Muscle layer of duodenum (tissue), 2 donors: Measurements from ENCODE around the gene TDRKH.

Experiments
- H3K27ac ChIP-seq: one replicate; pipeline ENCODE4 v1.7.0; 2013; ENCODE audit warnings: mild to moderate bottlenecking, low read length
- H3K27me3 ChIP-seq: one replicate; pipeline ENCODE4 v1.7.0; 2013; ENCODE audit warnings: low read depth, mild to moderate bottlenecking, control low read depth, low read length
- H3K36me3 ChIP-seq, 2 donors: one replicate each; pipeline ENCODE4 v1.7.0; 2013; ENCODE audit warnings: low read length in 2 of 2, control low read depth in 1 of 2, mild to moderate bottlenecking in 1 of 2; ENCODE audit not compliant: insufficient read depth in 2 of 2, control insufficient read depth in 1 of 2
- H3K4me1 ChIP-seq, 2 donors: one replicate each; pipeline ENCODE4 v1.7.0; 2013; ENCODE audit warnings: low read length in 2 of 2, mild to moderate bottlenecking in 2 of 2, control low read depth in 1 of 2, moderate library complexity in 1 of 2; ENCODE audit not compliant: insufficient read depth in 2 of 2, control insufficient read depth in 1 of 2
- H3K4me3 ChIP-seq, 2 donors: one replicate each; pipeline ENCODE4 v1.7.0; 2013; ENCODE audit warnings: low read length in 2 of 2, low read depth in 1 of 2, mild to moderate bottlenecking in 1 of 2
- H3K9me3 ChIP-seq, 2 donors: one replicate each; pipeline ENCODE4 v1.7.0; 2013; ENCODE audit warnings: low read length in 2 of 2, control low read depth in 1 of 2, mild to moderate bottlenecking in 1 of 2; ENCODE audit not compliant: control insufficient read depth in 1 of 2
- donor health status: healthy.

TDRKH gene

DNA sequence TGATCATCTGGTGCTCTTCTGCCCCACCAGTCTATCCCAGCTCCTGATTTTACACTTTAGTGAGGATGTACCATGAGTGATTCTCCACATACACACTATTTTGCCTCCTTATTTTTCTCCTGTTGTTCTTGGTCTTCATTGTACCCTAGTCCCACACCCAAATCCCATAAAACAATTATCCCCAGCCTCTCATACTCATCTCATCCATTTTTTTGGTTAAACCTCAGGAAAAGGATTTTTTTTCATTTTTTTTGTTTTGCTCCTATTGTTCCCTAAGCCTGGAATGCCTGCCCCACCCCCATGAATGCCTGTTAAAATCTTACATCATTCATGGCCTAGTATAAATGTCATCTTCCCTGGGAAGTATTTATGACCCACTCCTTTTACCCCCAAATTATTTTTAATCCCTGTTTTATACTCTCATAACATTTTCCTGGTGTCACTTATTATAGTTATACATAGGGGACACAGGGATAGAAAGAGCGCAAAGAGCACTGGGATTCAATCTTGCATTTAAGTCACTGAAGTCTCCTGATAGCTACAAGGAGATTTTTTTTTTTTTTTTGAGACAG is 19.8 kb upstream of the TDRKH start:
- Histone ChIP-seq H3K4me1 (no peaks in the 10 kb centered on the region), H3K4me3 (no peak overlapping the region), H3K27me3 (no peaks in the 10 kb centered on the region), H3K36me3 (no peaks in the 10 kb centered on the region), H3K27ac (no peak overlapping the region), H3K9me3 (no peaks in the 10 kb centered on the region)

DNA sequence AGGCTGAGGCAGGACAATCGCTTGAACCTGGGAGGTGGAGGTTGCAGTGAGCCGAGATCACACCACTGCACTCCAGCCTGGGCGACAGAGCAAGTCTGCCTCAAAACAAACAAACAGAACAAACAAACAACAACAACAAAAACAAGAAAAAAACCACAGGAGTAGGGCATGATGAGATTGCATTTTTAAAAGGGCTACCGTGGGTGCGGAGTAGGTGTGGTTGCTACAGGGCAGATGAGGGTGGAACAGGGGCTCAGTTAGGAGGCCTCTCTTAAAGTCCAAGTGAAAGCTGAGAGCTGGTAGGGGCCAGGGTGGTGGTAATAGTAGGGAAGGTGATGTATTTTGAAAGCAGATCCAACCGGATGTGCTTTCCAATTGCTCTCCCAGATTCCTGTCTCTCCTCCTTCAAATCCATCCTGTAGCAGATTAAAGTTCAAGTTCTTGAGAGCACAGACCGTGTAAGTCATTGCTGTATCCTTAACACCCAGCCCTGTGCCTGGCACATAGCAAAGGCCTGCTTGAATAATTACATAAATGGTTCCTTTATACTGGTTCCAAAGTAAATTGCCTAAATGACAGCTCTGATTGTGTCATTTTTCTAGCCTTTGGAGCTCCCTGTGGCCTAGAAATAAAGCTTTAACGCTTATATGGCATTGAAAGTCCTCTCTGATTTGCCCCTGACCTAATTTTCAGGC is 19.1 kb upstream of the TDRKH start:
- H3K9me3 ChIP-seq: no peaks in the 10 kb centered on the region
- no peak overlapping the region for H3K27ac ChIP-seq
- no peak overlapping the region for H3K4me3 ChIP-seq
- no peaks in the 10 kb centered on the region for H3K27me3 ChIP-seq
- H3K4me1 ChIP-seq: no peaks in the 10 kb centered on the region
- no peaks in the 10 kb centered on the region for H3K36me3 ChIP-seq

DNA sequence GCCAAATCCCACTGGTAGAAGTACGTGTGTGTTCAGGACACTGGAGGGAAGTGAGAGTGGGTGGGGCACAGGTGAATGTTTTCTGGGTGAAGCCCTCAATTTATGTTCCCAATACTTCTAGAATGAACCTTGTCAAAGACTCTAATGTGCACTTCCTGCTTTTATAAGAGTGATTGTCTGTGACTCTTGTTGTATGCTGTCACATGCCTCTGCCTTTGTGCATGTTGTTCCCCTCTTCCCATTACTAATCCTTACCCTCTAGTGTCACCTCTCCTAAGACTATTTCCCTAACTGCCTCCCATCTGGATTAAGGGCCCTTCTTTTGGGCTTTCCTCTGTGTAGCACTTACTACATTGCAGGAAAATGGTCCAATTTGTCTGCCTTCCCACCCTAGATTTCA is 17.5 kb upstream of the TDRKH start:
- H3K27ac ChIP-seq: no peak overlapping the region
- no peaks in the 10 kb centered on the region for H3K36me3 ChIP-seq
- H3K4me1 ChIP-seq: no peaks in the 10 kb centered on the region
- H3K9me3 ChIP-seq: no peaks in the 10 kb centered on the region
- H3K27me3 ChIP-seq: no peaks in the 10 kb centered on the region
- no peak overlapping the region for H3K4me3 ChIP-seq

DNA sequence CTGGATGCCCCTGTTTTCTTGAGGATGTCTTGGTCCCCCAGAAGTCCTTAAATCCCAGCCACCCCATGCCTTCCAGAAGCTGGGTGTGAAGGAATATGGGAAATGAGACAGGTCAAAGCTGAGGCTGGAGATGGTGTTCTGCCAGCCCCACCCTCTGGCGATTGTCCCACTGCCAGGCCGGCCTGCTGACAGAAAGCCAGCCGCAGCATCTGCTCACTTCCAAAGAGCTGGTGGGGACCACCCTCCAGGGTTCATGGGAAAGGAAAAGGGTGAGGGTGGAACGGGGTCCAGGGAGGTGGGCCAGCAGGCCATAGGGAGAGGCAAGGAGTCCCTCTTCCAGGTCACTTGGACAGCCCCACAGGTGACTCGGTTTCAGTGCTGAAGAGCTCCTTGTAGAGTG is 16.8 kb upstream of the TDRKH start:
- Histone ChIP-seq H3K36me3 (no peaks in the 10 kb centered on the region), H3K4me3 (no peak overlapping the region), H3K9me3 (no peaks in the 10 kb centered on the region), H3K27ac (no peak overlapping the region), H3K27me3 (no peaks in the 10 kb centered on the region), H3K4me1 (no peaks in the 10 kb centered on the region)

DNA sequence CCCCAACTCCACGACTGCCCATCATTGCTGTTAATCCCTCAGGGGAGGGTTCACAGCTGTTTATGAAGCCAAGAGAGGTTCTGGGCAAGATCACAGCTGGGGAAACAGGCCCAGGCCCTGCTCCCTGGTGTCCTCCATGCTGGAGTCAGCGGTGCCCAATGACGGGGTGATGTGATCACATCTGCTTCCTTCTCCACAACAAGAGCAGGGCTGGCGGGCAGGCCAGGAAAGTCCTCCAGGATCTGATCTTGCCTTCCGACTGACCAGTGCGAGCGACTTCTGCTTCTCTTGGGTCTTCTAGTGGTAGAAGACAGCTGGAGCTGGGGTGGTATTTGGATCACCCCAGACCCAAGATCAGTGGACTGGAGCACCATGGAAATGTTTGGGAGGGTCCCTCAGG is 15.9 kb upstream of the TDRKH start:
- H3K27me3 ChIP-seq: no peaks in the 10 kb centered on the region
- no peak overlapping the region for H3K4me3 ChIP-seq
- no peaks in the 10 kb centered on the region for H3K9me3 ChIP-seq
- H3K4me1 ChIP-seq: no peaks in the 10 kb centered on the region
- no peaks in the 10 kb centered on the region for H3K36me3 ChIP-seq
- no peak overlapping the region for H3K27ac ChIP-seq

DNA sequence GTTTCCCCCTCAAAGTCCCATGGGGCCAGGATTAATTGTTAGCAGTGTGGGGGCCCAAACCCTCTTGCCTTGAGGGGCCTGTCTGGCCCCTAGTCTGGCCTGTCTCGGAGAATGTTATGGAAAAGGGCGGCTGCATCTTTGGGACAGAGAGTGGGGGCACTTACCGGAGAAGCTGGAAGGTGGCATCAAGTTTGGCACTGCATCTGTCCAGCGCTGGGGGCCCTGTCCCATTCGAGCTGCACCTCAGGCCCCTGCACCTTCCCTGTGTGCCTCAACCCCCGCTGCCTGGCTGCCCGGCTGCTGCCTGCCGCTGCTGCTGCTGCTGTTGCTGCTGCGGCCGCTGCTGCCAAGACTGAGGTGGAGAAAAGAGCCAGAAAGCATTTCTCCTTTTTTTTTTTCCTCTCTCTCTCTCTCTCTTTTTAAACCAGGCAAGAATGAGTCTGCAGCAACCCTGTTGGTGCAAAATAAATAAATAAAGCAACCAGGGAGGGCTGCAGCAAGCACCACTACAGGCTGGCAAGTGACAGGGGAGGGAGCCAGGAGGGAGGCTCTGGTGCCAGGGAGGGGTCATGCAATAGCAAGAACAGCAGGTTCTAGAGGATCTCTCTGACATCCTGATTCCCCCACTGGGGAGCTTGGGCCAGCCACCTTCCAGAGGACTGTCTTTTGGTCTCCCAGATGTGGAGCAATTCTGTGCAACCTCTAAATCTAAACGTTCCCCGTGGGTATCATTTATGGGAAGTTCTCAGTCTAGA is 14.9 kb upstream of the TDRKH start, which contains the start of gene LINGO4:
LINGO4 (minus strand) TSS at position 354 of the 755 bp plus-strand sequence. CDS start 2,715 bp downstream, outside the sequence.
- Histone ChIP-seq H3K36me3 (no peaks in the 10 kb centered on the region), H3K27ac (no peak within 1 kb of the TSS), H3K4me3 (no peak within 1 kb of the TSS), H3K4me1 (no peaks in the 10 kb centered on the region), H3K27me3 (no peaks in the 10 kb centered on the region), H3K9me3 (no peaks in the 10 kb centered on the region)

DNA sequence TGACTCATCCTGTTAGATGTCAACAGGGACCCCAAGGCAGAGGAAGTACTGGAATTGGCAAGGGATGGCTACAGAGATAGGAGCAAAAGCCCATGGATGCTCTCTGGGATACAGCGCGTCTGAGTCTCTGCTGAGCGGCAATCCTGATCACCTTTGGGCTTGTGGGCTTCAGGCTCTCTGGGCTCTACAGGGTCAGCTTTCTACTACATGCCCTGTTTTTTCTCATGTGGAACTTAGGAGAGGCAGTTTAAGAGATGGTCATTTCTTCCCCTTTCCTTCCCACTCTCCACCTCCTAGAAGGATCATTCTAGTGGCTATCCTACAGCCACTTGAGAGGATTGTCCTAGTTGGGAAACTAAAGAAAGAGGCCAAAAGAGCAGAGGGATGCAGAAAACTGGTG is 13.6 kb upstream of the TDRKH start:
- H3K4me1 ChIP-seq: no peaks in the 10 kb centered on the region
- no peaks in the 10 kb centered on the region for H3K36me3 ChIP-seq
- no peaks in the 10 kb centered on the region for H3K9me3 ChIP-seq
- H3K27me3 ChIP-seq: no peaks in the 10 kb centered on the region
- H3K4me3 ChIP-seq: no peak overlapping the region
- no peak overlapping the region for H3K27ac ChIP-seq

DNA sequence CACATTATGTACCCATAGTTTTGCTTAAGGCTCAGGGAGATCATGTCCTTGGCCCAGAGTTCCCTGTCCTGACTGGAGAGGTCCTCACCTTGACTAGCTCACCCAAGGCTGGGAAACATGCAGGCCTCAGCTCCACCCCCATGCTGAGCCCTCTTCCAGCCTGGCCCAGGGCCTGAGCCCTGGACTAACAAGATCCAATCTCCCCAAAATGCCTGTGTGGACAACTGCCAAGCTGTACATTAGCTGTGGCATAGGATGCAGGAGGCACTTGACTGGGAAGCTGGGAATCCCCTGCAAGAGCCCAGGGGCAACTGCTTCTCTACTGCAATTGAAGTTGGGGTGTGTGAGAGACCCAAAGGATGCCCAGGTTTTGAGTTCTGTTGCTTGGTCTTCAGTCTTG is 12.9 kb upstream of the TDRKH start:
- H3K27me3 ChIP-seq: no peaks in the 10 kb centered on the region
- no peak overlapping the region for H3K4me3 ChIP-seq
- no peaks in the 10 kb centered on the region for H3K36me3 ChIP-seq

DNA sequence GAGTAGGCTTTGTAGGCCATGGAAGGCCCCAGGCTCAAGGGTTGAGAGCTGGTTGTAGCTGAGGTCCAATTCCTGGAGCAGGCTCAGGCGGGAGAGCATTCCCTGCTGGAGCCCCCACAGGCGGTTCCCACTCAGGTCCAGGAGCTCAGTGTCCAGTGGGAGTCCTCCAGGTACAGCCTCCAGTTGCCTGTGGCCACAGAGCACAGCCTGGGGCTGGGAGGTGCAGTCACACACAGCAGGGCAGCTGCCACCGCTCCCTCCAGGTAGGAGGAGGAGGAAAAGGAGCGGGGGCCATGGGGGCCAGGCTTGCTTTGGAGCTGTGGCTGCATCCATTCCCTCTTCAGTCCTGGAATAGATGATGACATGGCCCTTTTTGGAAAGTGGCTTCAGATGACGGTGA is 12.1 kb upstream of the TDRKH start:
- H3K27ac ChIP-seq: no peak overlapping the region
- H3K27me3 ChIP-seq: no peaks in the 10 kb centered on the region
- no peaks in the 10 kb centered on the region for H3K4me1 ChIP-seq
- no peaks in the 10 kb centered on the region for H3K36me3 ChIP-seq
- no peaks in the 10 kb centered on the region for H3K9me3 ChIP-seq
- H3K4me3 ChIP-seq: no peak overlapping the region

More for the DNA sequence above, 12.9 kb upstream of the TDRKH start:
- Histone ChIP-seq H3K27ac (no peak overlapping the region), H3K9me3 (no peaks in the 10 kb centered on the region), H3K4me1 (no peaks in the 10 kb centered on the region)

DNA sequence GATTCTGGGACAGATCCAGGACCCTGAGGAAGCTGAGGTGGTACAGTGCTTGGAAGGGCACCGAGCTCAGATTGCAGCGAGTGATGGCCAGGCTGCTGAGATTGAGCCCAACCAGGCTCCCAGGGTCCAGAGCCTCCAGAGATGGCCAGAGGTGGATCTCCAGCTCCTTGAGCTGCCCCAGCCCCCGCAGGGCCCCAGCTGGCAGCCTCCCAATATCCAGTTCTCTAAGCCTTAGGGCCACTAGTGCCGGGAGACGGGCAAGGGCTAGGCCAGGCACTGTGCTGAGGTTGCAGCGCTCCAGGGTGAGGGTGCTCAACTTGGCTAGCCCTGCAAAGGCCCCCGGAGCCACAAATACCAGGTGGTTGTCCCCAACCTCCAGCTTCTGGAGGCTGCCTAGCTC is 11.5 kb upstream of the TDRKH start:
- Histone ChIP-seq H3K9me3 (no peaks in the 10 kb centered on the region), H3K36me3 (no peaks in the 10 kb centered on the region), H3K27ac (no peak overlapping the region), H3K4me1 (no peaks in the 10 kb centered on the region), H3K27me3 (no peaks in the 10 kb centered on the region), H3K4me3 (no peak overlapping the region)

DNA sequence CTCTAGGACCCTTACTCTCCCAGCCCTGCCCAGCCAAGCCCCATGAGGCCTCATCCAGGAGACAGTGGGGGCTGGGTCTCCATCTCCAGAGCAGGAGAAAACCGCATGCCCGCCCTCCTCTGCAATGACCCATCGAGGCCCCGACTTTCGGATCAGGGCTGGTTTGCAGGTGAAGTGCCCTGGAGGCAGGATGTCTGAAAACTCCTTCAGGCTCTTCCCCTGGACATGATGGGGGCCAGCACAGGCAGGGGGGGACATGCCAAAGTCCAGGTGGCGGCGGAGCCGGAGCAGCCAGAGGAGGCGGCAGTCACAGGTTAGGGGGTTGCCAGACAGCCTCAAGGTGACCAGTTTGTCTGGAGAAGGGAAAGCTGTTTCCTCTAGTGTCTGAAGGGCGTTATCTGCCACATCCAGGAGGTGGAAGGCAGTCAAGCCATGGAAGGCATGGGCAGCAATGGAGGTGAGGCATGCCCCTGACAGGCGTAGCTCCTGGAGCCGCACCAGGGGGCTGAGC is 11.1 kb upstream of the TDRKH start:
- H3K27me3 ChIP-seq: no peaks in the 10 kb centered on the region

More for the DNA sequence above, 11.1 kb upstream of the TDRKH start:
- H3K36me3 ChIP-seq: no peaks in the 10 kb centered on the region
- H3K9me3 ChIP-seq: no peaks in the 10 kb centered on the region
- no peaks in the 10 kb centered on the region for H3K4me1 ChIP-seq
- H3K4me3 ChIP-seq: no peak overlapping the region
- no peak overlapping the region for H3K27ac ChIP-seq
